GM12892 (cell line): ENCODE results near the gene CFAP20DC.
"Not testable (repeated sequence)": the region's sequence is repeated elsewhere in the genome, so short reads cannot be mapped to it uniquely, and the experiment has no call there.

Experiments used
- DNase-seq: peaks from one replicate; pipeline ENCODE4 v3.0.0; 2011; ENCODE audit not compliant: insufficient read length
- FAIRE-seq: peaks from 2 replicates; lab custom pipeline; 2011; peaks lifted over from hg19 to GRCh38; lab: Jason Lieb, UNC
- POLR2A ChIP-seq: IDR thresholded peaks from 2 replicates; pipeline ENCODE4 v1.6.1; 2011; ENCODE audit warnings: low read depth, low read length, control low read depth
- POLR2AphosphoS5 ChIP-seq: IDR thresholded peaks from 2 replicates; pipeline ENCODE4 v1.6.1; 2011; ENCODE audit warnings: low read depth, low read length, control low read depth
- TAF1 ChIP-seq: IDR thresholded peaks from 2 replicates; pipeline ENCODE4 v1.6.1; 2011; ENCODE audit warnings: low read depth, mild to moderate bottlenecking, control low read depth, low read length, borderline replicate concordance

Gene CFAP20DC

GRCh38 chr3:58955308-58955707, 94.5 kb downstream of the CFAP20DC start:
- DNase-seq, result no peak
- no peak for FAIRE-seq
- TF ChIP-seq TAF1 (no peak), POLR2A (no peak), POLR2AphosphoS5 (no peak)

GRCh38 chr3:58953288-58953687, 96.5 kb downstream of the CFAP20DC start:
- TF ChIP-seq POLR2AphosphoS5, result no peak
- no peak for TF ChIP-seq POLR2A
- TF ChIP-seq TAF1, result no peak
- no peak for DNase-seq
- no peak for FAIRE-seq

DNA sequence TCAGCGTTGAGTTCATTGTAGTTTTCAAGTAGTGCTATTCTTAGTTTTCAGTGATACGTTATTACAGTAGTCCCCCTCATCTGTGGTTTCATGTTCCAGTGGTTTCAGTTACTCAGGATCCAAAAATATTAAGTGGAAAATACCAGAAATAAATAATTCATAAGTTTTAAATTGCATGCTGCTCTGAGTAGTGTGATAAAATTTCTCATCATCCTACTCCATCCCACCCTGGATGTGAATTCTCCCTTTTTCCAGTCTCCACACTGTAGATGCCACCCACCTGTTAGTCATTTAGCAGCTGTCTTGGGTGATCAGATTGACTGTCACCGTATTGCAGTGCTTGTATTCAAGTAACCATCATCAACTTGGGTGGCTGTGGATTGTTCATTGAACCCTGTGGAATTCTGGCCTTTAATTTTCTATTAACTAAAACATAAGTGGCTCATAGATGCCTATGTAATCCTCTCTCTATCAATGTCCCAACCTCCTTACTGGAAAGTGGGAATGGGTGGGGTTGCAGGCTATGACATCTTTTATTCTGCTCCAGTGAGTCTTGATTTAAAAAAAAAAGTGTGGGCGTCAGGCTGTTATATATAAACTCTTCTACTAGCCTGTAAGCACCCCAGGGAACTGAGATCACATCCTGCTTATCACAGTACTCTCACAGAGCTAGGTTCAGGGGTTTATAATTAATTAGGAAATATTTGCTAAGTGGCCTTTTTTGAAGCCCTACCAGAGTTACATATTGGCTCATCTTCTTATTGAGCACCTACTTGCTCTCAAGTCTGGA, 97.5 kb downstream of the CFAP20DC start:
- FAIRE-seq (no peak), DNase-seq (no peak)
- TF ChIP-seq POLR2AphosphoS5 (no peak), TAF1 (no peak), POLR2A (no peak)

- DNase-seq (no peak), FAIRE-seq (no peak)
- no peak for TF ChIP-seq TAF1
- no peak for TF ChIP-seq POLR2AphosphoS5
- no peak for TF ChIP-seq POLR2A
Measured at GRCh38 chr3:58948018-58948417, 101.8 kb downstream of the CFAP20DC start.

GRCh38 chr3:58946875-58947274, 103.0 kb downstream of the CFAP20DC start:
- no peak for FAIRE-seq
- TF ChIP-seq TAF1 (no peak), POLR2AphosphoS5 (no peak), POLR2A (no peak)
- DNase-seq, result no peak

DNA sequence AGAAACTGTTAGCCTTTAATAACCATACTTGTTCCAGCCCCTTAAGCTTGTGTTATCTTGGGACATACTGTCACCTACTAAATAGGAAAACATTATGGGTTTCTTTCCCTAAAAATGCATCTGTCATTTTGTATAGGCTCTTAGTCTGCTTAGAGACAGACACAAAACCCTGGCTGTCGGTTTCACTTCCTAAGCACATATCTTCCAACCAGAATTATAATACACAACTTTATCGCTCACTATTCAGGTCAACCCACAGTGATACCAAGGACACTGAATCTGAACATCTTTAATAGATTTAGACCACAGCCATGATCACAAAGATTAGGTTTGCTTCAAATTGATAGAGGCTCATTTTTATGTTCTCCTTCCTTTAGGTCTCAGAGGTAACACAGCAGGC, 111.8 kb downstream of the CFAP20DC start:
- TF ChIP-seq POLR2AphosphoS5 (no peak), POLR2A (no peak), TAF1 (no peak)
- FAIRE-seq (no peak), DNase-seq (no peak)

DNA sequence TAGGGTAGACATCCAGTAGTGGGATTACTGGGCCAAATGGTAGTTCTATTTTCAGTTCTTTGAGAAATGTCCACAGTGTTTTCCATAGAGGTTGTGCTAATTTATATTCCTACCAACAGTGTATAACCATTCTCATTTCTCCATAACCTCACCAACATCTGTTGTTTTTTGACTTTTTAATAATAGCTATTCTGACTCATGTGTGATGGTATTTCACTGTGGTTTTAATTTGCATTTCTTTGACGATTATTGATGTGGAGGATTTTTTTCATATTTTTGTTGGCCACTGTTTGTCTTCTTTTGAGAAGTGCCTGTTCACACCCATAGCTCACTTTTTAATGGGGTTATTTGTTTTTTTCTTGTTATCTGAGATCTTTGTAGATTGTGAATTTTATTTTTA, 125.2 kb downstream of the CFAP20DC start:
- TF ChIP-seq POLR2A (no peak), POLR2AphosphoS5 (no peak), TAF1 (no peak)
- FAIRE-seq, result no peak
- no peak for DNase-seq

GRCh38 chr3:58900386-58900785, 149.4 kb downstream of the CFAP20DC start:
- TF ChIP-seq POLR2A, result no peak
- TF ChIP-seq POLR2AphosphoS5, result no peak
- TF ChIP-seq TAF1, result no peak
- no peak for DNase-seq
- FAIRE-seq, result no peak

GRCh38 chr3:58899953-58900298, 149.9 kb downstream of the CFAP20DC start:
- TF ChIP-seq POLR2AphosphoS5 (no peak), POLR2A (no peak), TAF1 (no peak)
- no peak for DNase-seq
- FAIRE-seq, result no peak

GRCh38 chr3:58899159-58899952, 150.5 kb downstream of the CFAP20DC start:
- DNase-seq (no peak), FAIRE-seq (no peak)
- TF ChIP-seq POLR2AphosphoS5, result no peak
- no peak for TF ChIP-seq TAF1
- TF ChIP-seq POLR2A, result no peak

DNA sequence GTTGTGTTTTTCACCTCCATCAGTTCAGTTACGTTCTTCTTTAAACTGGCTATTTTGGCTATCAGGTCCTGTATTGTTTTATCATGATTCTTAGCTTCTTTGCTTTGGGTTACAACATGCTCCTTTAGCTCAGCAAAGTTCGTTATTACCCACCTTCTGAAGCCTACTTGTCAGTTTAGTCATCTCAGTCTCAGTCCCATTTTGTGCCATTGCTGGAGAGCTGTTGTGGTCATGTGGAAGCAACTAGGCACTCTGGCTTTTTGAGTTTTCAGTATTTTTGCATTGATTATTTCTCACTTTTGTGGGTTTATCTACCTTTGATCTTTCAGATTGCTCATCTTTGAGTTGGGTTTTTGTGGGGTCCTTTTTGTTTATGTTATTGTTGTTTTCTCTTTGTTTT, 151.3 kb downstream of the CFAP20DC start:
- no peak for DNase-seq
- no peak for FAIRE-seq

DNA sequence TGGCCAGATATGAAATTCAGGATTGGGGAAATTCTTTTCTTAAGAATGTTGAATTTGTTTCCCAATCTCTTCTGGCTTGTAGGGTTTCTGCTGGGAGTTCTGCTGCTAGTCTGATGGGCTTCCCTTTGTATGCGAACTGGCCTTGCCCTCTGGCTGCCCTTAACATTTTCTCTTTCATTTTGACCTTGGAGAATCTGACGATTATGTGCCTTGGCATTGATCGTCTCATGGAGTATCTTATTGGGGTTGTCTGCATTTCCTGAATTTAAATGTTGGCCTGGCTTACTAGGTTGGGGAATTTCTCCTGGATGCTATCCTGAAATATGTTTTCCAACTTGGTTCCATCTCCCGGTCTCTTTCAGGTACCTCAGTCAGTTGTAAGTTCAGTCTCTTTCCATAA, 152.2 kb downstream of the CFAP20DC start:
- no peak for DNase-seq
- TF ChIP-seq POLR2A, result no peak
- TF ChIP-seq TAF1, result no peak
- no peak for TF ChIP-seq POLR2AphosphoS5
- FAIRE-seq, result no peak

More for the DNA sequence above, 151.3 kb downstream of the CFAP20DC start:
- TF ChIP-seq POLR2A (no peak), POLR2AphosphoS5 (no peak), TAF1 (no peak)

- DNase-seq, FAIRE-seq: not testable (repeated sequence)
Measured at GRCh38 chr3:58895678-58896077, 154.1 kb downstream of the CFAP20DC start.

DNA sequence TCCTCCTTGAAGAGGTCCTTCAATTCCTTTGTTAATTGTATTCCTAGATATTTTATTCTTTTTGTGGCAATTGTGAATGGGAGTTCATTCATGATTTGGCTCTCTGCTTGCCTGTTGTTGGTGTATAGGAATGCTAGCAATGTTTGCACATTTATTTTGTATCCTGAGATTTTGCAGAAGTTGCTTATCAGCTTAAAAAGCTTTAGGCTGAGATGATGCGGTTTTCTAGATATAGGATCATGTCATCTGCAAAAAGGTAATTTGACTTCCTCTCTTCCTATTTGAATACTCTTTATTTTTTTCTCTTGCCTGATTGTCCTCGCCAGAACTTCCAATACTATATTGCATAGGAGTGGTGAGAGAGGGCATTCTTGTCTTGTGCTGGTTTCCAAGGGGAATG, 157.3 kb downstream of the CFAP20DC start:
- not testable (repeated sequence) for FAIRE-seq, DNase-seq
